ENCODE measurements around the gene MAP3K2.

The MAP3K2 gene

DNA sequence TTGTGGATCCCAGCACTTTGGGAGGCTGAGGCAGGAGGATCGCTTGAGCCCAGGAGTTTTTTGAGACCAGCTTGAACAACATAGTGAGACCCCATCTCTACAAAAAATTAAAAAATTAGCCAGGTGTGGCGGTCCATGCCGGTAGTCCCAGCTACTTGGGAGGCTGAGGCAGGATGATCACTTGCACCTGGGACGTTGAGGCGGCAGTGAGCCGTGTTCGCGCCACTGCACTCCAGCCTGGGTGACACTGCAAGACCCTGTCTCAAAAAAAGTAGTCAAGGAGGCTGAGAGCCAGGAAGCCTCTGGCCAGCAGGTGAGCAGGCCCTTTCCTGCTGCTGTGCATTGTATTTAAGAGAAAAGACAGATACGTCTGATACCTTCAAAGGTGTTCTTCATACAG lies 19.3 kb upstream of the MAP3K2 start:
- no peak for DNase-seq (ENCODE audit: low read depth in 2 of 2)

DNA sequence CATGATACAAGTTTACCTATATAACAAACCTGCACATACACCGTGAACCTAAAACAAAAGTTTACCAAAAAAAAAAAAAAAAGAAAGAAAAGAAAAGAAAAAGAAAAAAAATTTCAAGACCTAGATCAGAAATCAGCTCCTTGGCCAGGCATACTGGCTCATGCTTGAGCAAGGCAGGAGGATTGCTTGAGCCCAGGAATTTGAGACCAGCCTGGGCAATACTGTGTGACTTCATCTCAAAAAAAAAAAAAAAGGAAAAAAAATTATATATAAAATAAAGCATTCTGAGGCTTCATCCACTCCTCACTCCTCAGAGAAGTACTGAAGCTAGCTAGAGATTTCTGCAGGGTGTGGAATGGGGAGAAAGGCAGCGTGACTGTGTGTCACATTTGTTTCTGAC lies 18.7 kb upstream of the MAP3K2 start:
- DNase-seq (ENCODE audit: low read depth in 2 of 2): no peak

DNA sequence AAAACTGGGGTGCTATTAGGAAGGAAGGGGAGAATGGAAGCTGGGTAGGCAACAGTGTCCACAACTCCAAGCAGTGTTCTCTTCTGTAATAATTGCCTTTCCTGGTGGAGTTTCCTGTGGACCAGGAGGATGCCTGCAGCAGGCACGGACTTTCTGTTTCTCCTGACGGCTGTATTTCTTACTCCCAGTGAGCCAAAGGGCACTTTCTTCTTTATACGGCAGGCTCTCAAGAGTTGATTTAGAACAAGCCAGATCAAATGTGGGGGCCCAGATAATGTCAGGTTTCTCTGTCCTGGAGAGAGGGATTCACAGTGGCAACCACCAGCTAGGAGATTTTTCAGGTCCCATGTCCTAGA lies 17.5 kb upstream of the MAP3K2 start:
- no peak for DNase-seq (ENCODE audit: low read depth in 2 of 2)

DNA sequence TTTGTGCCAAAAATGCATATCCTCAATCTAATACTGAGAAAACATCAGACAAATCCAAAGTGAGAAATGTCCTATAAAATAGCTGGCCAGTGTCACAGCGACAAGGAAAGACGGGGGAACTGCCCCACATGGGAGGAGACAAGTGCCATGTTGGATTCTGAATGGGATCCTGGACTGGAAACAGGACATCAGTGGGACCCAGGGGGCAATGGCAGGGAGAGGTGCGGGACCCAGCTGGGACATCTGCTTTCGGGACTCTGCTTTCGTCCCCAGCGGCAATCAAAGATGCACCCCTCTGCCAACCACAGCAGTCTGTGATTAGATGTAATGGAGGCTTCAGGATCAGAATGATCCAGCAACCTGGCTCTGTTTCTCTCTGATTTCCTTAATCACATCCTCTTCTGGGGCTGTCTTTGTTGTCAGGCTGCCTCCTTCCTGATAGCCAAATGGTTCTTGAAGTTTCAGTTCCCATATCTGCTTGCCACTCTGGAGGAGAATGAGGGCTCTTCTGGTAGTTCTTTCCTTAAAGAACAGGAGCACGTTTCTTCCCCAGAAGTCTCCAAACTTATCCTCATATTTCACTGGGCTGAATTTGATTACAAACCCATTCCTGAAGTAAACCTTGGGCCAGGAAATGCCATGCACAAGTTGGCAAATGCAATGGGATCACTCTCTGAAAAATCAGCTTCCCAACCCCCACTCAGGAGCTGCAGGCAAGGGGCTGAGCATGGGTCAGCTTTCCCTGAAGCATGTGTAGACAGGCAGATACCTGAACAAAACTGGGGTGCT lies 16.9 kb upstream of the MAP3K2 start:
- no peak for DNase-seq (ENCODE audit: low read depth in 2 of 2)

- DNase-seq (ENCODE audit: low read depth in 2 of 2): no peak
Observed at GRCh38 chr2:127403460-127403859, 15.7 kb upstream of the MAP3K2 start.

GRCh38 chr2:127401757-127402695 lies 14.3 kb upstream of the MAP3K2 start:
- no peak for DNase-seq (ENCODE audit: low read depth in 2 of 2)

DNA sequence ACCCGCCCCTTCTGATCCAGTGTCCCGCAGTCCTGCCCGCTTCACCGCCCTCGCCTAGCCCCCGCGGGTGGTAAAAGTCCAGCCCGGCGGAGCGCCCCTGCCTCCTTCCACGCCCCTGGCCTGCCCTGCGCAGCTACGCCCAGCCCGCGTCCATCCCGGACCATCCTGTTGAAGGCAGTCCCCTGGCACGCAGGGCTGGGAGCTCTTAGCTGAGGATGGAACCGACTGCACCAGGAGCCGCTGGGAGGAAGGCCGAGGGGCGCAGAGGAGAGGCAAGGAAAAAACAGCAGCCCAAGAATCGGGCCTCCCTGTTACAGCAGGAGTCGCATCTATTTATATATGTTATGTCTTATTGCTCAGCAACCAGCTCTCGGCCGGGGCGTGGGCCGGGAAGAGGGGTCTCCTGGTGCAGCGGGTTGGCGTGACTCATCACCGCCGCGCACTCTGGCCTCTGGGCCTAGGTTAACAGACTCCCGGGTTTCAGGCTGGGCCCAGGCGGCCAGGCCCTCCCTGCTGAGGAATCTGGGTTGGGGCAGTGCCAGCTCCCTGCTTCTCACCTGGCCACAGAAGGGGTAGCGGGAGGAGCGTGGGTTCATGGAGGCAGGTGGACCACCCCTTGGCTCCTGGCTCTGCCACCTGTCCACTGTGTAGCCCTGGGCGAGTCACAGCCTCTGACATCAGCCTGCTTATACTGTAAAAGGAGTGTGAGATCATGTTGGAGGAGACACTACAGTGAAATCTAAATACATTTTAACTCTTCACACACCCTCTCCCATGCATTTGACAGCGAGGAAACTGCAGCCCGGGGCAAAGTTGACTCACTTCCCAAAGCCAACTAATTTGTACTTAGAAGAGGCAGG lies 13.4 kb upstream of the MAP3K2 start:
- DNase-seq (ENCODE audit: low read depth in 2 of 2): no peak

DNA sequence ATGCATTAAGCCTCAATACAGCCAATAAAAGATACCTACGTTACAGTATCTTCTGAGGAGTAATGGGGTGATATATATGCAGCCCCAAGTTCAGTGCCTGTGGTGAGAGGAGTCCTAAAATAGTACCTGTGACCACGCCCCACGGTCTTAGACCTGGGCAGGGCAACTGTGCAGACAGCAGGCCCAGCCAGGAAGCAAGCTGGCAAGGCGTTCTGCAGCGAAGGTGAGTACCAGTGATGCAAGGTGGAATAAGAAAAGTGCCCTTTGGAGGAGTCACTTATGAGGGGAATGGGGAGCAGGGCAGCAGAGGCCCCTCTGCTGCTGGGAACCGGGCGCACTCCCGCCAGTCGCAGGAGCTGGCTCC lies 12.7 kb upstream of the MAP3K2 start:
- DNase-seq (ENCODE audit: low read depth in 2 of 2): no peak

DNA sequence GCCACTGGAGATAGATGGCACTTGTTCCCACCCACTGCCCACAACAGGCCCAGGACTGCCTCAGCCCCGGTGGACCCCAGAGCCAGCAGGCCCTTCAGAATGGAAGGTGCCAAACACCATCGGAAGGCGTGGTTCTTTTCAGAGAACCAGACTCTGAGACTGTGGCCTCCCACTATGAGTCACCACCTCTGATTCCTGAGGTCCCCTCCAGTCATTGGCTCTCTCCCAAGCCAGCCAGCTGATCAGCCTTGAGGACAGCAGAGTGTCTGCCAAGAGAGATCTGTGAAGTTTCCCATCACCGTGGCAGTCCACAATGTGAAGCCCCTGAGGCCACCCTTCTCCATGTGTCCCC lies 10.4 kb upstream of the MAP3K2 start:
- peak; percentile 36 to 38 for DNase-seq (ENCODE audit: low read depth in 2 of 2)

GRCh38 chr2:127397568-127398238 lies 9.9 kb upstream of the MAP3K2 start:
- no peak for DNase-seq (ENCODE audit: low read depth in 2 of 2)

- DNase-seq (ENCODE audit: low read depth in 2 of 2): no peak
Observed at GRCh38 chr2:127394492-127394891, 6.7 kb upstream of the MAP3K2 start.

DNA sequence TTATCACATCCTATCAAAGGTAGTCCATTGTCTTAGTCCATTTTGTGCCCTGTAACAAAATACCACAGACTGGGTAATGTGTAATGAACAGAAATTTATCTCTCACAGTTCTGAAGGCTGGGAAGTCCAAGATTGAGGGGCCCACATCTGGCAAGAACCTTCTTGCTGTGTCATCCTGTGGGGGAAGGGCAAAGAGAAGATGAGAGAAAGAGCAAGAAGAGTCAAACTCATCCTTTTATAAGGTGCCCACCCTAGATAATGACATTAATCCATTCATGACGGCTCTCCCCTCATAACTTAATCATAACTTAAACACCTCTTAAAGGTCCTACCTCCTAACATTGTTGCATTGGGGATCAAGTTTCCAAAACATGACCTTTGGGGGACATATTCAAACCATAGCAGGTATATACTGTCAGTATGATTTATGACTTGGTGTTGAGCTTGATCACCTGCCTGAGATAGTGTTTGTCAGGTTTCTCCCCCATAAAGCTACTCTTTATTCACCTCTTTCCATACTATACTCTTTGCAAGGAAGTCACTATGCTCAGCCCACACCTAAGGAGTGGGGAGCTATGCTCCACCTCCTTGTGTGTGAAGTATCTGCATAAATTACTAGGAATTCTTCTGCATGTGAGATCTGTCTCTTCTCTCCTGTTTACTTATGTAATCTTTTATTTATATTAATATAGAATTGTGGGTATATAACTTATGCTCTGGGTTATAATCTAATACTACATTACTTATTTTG lies 5.2 kb upstream of the MAP3K2 start:
- DNase-seq (ENCODE audit: low read depth in 2 of 2): no peak

DNA sequence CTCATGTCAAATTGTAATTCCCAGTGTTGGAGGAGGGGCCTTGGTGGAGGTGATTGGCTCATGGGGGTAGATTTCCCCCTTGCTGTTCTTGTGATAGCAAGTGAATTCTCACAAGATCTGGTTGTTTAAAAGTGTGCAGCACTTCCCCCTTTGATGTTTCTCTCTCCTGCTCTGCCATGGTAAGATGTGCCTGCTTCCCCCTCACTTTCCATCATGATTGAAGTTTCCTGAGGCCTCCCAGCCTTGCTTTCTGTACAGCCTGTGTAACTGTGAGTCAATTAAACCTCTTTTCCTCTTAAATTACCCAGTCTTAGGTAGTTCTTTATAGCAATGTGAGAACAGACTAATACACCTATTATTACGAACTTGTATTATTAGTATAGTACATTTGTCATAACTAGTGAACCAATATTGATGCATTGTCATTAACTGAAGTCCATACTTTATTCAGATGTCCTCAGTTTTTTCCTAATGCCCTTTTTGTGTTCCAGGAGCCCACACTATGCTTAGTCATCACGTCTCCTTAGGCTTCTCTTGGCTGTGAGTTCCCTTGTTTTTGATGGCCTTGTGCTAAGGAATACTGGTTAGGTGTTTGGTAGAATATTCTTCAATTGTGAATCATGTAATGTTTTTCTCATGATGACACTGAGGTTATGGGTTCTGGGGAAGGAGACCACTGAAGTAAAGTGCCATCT lies 4.5 kb upstream of the MAP3K2 start:
- no peak for DNase-seq (ENCODE audit: low read depth in 2 of 2)

GRCh38 chr2:127389778-127390435 lies 2.1 kb upstream of the MAP3K2 start:
- no peak for DNase-seq (ENCODE audit: low read depth in 2 of 2)

- no peak for DNase-seq (ENCODE audit: low read depth in 2 of 2)
Observed at GRCh38 chr2:127388423-127389164, 819 bp upstream of the MAP3K2 start.

- peak; percentile 68 to 80 for DNase-seq (ENCODE audit: low read depth in 2 of 2)
Observed at GRCh38 chr2:127386764-127387654, 766 bp downstream of the MAP3K2 start.

DNA sequence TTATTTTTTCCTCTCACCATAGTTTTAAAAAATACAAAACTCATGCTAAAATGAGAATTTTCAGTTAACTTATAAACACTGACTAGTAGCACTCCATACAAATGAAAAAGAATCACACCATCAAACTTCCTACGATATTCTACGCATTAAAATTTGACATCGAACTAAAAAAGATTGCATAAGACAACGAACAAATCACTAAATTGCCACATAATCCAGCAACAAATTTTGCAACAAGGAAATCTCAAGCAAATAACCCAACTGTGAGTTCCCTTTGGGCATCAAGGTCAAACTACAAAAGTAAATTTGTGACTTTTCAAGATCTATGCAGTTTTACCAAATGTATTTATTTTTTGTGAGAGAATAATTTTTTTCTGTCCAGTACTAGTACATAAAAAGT lies 1.5 kb downstream of the MAP3K2 start:
- no peak for DNase-seq (ENCODE audit: low read depth in 2 of 2)

GRCh38 chr2:127384529-127384928 lies 3.2 kb downstream of the MAP3K2 start:
- DNase-seq (ENCODE audit: low read depth in 2 of 2): no peak

Data from stimulated activated CD8-positive, alpha-beta memory T cell treated with anti-CD3 and anti-CD28 coated beads, Interleukin-2, amount 100 ng/mL, for 48 hours (primary cell).